Measurements from ENCODE around the gene OVCH2. TPM values are rescaled to one million over a fixed set of nuclear protein-coding genes. Genes with fewer than 3 reads are reported as not detected.
A peak's percentile ranks its signal among the peaks of the same experiment; 100 is the strongest.

Gene OVCH2
- total RNA-seq, 1 donor from 2014 or later: not detected

DNA sequence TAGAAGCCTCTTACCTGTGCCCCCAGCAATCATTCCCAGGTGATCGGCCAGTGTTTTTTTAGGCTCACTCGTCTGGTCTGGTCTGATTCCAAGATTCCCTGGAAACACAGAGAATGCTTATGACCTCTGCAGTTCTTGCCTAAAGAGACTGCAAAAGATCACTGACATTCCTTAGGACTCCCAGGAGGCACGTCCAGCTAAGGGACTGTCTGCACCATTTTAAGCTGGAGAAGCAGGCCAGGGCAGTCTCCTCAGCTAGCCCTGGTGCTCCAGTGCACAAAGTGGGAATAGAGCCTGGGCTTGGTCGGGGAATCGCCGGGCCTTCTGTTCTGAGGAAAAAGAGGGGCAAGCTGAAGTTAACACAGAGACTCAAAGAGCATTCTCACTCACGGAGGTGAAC, 37.8 kb downstream of the OVCH2 start:
- Mint-ChIP-seq H3K9me3 (no peaks in the 10 kb centered on the region), H3K4me3 (no peak overlapping the region), H3K36me3 (ENCODE audit: low read depth) (peaks cover 34% of the 10 kb centered on the region), H3K4me1 (peaks cover 32% of the 10 kb centered on the region), H3K27me3 (no peaks in the 10 kb centered on the region), H3K27ac (no peak overlapping the region)
- intact Hi-C loops (cut with micrococcal nuclease): loop anchor here (5.0 kb wide), 1 partner anchor 526 kb away; no protein-coding TSS in a partner anchor
- DNase-seq: no peak
- POLR2A ChIA-PET: interaction anchor here (1.9 kb wide), 1 partner anchor 22 kb away, joined by 4 read pairs; no protein-coding TSS in a partner anchor
- no peak for ATAC-seq (ENCODE audit: low read depth)
- TF ChIP-seq, protein P1, sequence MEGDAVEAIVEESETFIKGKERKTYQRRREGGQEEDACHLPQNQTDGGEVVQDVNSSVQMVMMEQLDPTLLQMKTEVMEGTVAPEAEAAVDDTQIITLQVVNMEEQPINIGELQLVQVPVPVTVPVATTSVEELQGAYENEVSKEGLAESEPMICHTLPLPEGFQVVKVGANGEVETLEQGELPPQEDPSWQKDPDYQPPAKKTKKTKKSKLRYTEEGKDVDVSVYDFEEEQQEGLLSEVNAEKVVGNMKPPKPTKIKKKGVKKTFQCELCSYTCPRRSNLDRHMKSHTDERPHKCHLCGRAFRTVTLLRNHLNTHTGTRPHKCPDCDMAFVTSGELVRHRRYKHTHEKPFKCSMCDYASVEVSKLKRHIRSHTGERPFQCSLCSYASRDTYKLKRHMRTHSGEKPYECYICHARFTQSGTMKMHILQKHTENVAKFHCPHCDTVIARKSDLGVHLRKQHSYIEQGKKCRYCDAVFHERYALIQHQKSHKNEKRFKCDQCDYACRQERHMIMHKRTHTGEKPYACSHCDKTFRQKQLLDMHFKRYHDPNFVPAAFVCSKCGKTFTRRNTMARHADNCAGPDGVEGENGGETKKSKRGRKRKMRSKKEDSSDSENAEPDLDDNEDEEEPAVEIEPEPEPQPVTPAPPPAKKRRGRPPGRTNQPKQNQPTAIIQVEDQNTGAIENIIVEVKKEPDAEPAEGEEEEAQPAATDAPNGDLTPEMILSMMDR (IDR thresholded peaks at IDR 0.05): no peak
- CTCF ChIA-PET: no interaction called here

GRCh38 chr11:7667460-7667859, 38.8 kb downstream of the OVCH2 start:
- Mint-ChIP-seq H3K27ac (no peak overlapping the region), H3K4me3 (no peak overlapping the region), H3K27me3 (no peaks in the 10 kb centered on the region), H3K36me3 (ENCODE audit: low read depth) (peaks cover 37% of the 10 kb centered on the region), H3K4me1 (peaks cover 22% of the 10 kb centered on the region), H3K9me3 (no peaks in the 10 kb centered on the region)
- TF ChIP-seq, protein P1 (IDR thresholded peaks at IDR 0.05): no peak
- intact Hi-C loops (cut with micrococcal nuclease): loop anchor here (5.0 kb wide), 1 partner anchor 525 kb away; no protein-coding TSS in a partner anchor
- CTCF ChIA-PET: interaction anchor here (1.1 to 3.8 kb wide), 5 partner anchors 20 to 569 kb away, joined by 3 to 29 read pairs (median 5); no protein-coding TSS in a partner anchor
- POLR2A ChIA-PET: no interaction called here
- DNase-seq: no peak
- ATAC-seq (ENCODE audit: low read depth): no peak

DNA sequence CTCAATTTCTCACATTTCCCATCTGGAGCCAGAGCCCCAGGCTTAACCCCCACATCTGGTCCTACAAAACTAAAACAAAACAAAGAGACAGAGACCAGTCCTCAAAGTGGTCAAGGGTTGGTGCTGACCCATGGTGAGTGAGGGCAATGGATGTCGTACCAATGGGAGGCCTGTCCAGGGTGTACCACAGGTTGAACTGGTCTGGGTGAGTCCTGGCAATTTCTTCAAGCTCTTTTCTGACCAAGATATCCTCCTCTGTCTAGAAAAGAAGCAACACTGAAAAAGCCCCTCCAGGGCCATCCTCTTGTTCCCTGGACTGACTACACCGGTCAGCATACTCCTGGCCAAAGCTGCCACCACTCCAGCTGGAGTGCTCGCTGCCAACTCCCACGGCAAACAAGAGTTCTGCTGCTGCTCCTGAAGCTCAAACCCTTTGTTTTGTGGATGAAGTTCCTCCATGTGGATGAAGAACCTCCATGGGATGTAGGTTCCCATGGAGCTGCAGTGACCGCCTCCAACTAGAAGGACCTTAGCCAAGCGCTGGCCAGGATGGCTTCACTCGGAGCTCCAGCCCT, 39.9 kb downstream of the OVCH2 start:
- ChIA-PET CTCF (interaction anchor here (0.6 to 3.8 kb wide), 14 partner anchors 21 to 854 kb away, joined by 3 to 29 read pairs (median 5); partner anchors contain the start of gene PPFIBP2), POLR2A (interaction anchor here (1.0 to 1.7 kb wide), 3 partner anchors 151 to 313 kb away, joined by 3 to 7 read pairs (median 4); no protein-coding TSS in a partner anchor)
- Mint-ChIP-seq H3K27me3 (no peaks in the 10 kb centered on the region), H3K27ac (no peak overlapping the region), H3K4me1 (peaks cover 11% of the 10 kb centered on the region), H3K4me3 (no peak overlapping the region), H3K36me3 (ENCODE audit: low read depth) (peaks cover 39% of the 10 kb centered on the region), H3K9me3 (no peaks in the 10 kb centered on the region)
- intact Hi-C loops (cut with micrococcal nuclease): loop anchor here (5.0 kb wide), 1 partner anchor 524 kb away; no protein-coding TSS in a partner anchor
- ATAC-seq (ENCODE audit: low read depth) (no peak), DNase-seq (no peak)
- TF ChIP-seq, protein P1 (IDR thresholded peaks at IDR 0.05): no peak

- ChIA-PET CTCF (interaction anchor here (0.6 to 3.8 kb wide), 22 partner anchors 9 to 920 kb away, joined by 3 to 29 read pairs (median 4); partner anchors contain the start of gene PPFIBP2), POLR2A (interaction anchor here (0.9 to 1.7 kb wide), 4 partner anchors 151 to 313 kb away, joined by 3 to 7 read pairs (median 4); no protein-coding TSS in a partner anchor)
- no peak overlapping the region for H3K4me3 Mint-ChIP-seq
- peak; percentile 99 for ATAC-seq (ENCODE audit: low read depth)
- peaks cover 44% of the 10 kb centered on the region for H3K36me3 Mint-ChIP-seq (ENCODE audit: low read depth)
- TF ChIP-seq, protein P1 (IDR thresholded peaks at IDR 0.05): peak; percentile 51
- H3K27me3 Mint-ChIP-seq: no peaks in the 10 kb centered on the region
- no peak overlapping the region for H3K27ac Mint-ChIP-seq
- DNase-seq: peak; percentile 75
- H3K9me3 Mint-ChIP-seq: peaks cover 1% of the 10 kb centered on the region
- intact Hi-C loops (cut with micrococcal nuclease): loop anchor here (1.0 to 5.0 kb wide), 5 partner anchors 152 to 567 kb away; partner anchors contain the start of gene PPFIBP2
- H3K4me1 Mint-ChIP-seq: peaks cover 5% of the 10 kb centered on the region
These were observed 40.6 kb downstream of the OVCH2 start for GRCh38 chr11:7665473-7666291.

All from activated B cell treated with CpG ODN at 0.5 μM for 24 hours (primary cell).